HepG2 (cell line): Measurements from ENCODE around the gene USP34. TPM values are rescaled to one million over a fixed set of nuclear protein-coding genes. Genes with fewer than 3 reads are reported as not detected.

Source experiments
- ATAC-seq: fragments of 200-7000 bp; cut with Tn5 transposase; 3 replicates; pipeline ENCODE4 v1.9.1; 2020; ENCODE audit warnings: mild to moderate bottlenecking, moderate library complexity
- BruUV-seq: library from RNA; stranded (reverse); fragments of 400-500 nt; replicated peaks from 2 replicates; lab custom pipeline; 2021; lab: Mats Ljungman, UMichigan
- CTCF ChIA-PET: fragments of 300-600 bp; formaldehyde crosslinking; extraction: SDS; loops from one replicate; lab custom pipeline; 2021; ENCODE audit warnings: low total read pairs, inconsistent platforms, low intra/inter-chr PET ratio; lab: Yijun Ruan, JAX
- POLR2A ChIA-PET: fragments of 350-600 bp; sonication (Branson Sonifier 250); formaldehyde crosslinking; loops from one replicate; lab custom pipeline; 2020; ENCODE audit warnings: antibody characterized with exemption, inconsistent platforms; lab: Yijun Ruan, JAX
- DNase-seq: peaks from one replicate; pipeline ENCODE4 v3.0.0-alpha.2; 2015; ENCODE audit warnings: low spot score
- FAIRE-seq: peaks from 3 replicates; lab custom pipeline; 2011; peaks lifted over from hg19 to GRCh38; lab: Jason Lieb, UNC
- H2AFZ ChIP-seq: one replicate; pipeline ENCODE4 v1.6.1; 2011; ENCODE audit warnings: low read length, inconsistent platforms
- H3K27ac ChIP-seq: fragments of 300-600 bp; 3 replicates; pipeline ENCODE4 v1.8.0; 2011; ENCODE audit warnings: mixed run types, mild to moderate bottlenecking, mixed read lengths, low read length, inconsistent platforms; ENCODE audit not compliant: insufficient read depth; ENCODE audit errors: extremely low read length
- H3K27me3 ChIP-seq, 2 experiments: fragments of 200-600 bp in 1 of 2; 2 replicates in 1 of 2; 3 replicates in 1 of 2; pipeline versions ENCODE4 v1.6.0 to v1.8.0; 2011; ENCODE audit warnings: low read length in 2 of 2, mild to moderate bottlenecking in 2 of 2, moderate library complexity in 2 of 2, inconsistent platforms in 1 of 2; ENCODE audit not compliant: insufficient read depth in 2 of 2, control insufficient read depth in 1 of 2
- H3K36me3 ChIP-seq, 2 experiments: fragments of 200-600 bp in 1 of 2; replicated peaks in 1 of 2; 2 replicates in 1 of 2; 3 replicates in 1 of 2; pipeline versions ENCODE4 v1.5.1 to v1.8.0; 2011; ENCODE audit warnings: low read length in 2 of 2, inconsistent platforms in 1 of 2; ENCODE audit not compliant: insufficient read depth in 2 of 2, control insufficient read depth in 1 of 2
- H3K4me1 ChIP-seq: 2 replicates; pipeline ENCODE4 v1.5.1; 2012; ENCODE audit warnings: low read length, inconsistent platforms; ENCODE audit not compliant: insufficient read depth
- H3K4me2 ChIP-seq: 2 replicates; pipeline ENCODE4 v1.6.0; 2011; ENCODE audit warnings: low read depth, low read length, inconsistent platforms
- H3K4me3 ChIP-seq, 3 experiments: fragments of 200-600 bp in 1 of 3; sonication (generic), shearing (Covaris generic) in 1 of 3; replicated peaks in 1 of 3; 2 replicates each; pipeline ENCODE4 v1.5.1; 2011 to 2016; ENCODE audit warnings: low read length in 3 of 3, inconsistent platforms in 2 of 3, low read depth in 2 of 3, mild to moderate bottlenecking in 2 of 3, control low read depth in 1 of 3, mixed read lengths in 1 of 3; ENCODE audit not compliant: insufficient read depth in 1 of 3
- H3K79me2 ChIP-seq: one replicate; pipeline ENCODE4 v1.6.1; 2011; ENCODE audit warnings: low read length, inconsistent platforms; ENCODE audit not compliant: insufficient read depth
- H3K9ac ChIP-seq: 2 replicates; pipeline ENCODE4 v1.6.0; 2011; ENCODE audit warnings: mild to moderate bottlenecking, low read depth, low read length, inconsistent platforms; ENCODE audit not compliant: insufficient read depth
- H3K9me3 ChIP-seq: 2 replicates; pipeline ENCODE4 v1.5.1; 2012; ENCODE audit warnings: mild to moderate bottlenecking, low read length
- H4K20me1 ChIP-seq: 2 replicates; pipeline ENCODE4 v1.6.0; 2011; ENCODE audit warnings: inconsistent platforms, mild to moderate bottlenecking, low read length, moderate library complexity; ENCODE audit not compliant: insufficient read depth
- AKAP8 ChIP-seq: sonication (generic); formaldehyde crosslinking; IDR thresholded peaks from 2 replicates; pipeline ENCODE4 v1.5.1; 2020; ENCODE audit warnings: mild to moderate bottlenecking, missing genetic modification reagents
- CEBPG ChIP-seq: IDR thresholded peaks from 2 replicates; pipeline ENCODE4 v1.6.1; 2016
- ETS1 ChIP-seq: sonication (generic); formaldehyde crosslinking; IDR thresholded peaks from 2 replicates; pipeline ENCODE4 v1.4.0; 2020; ENCODE audit warnings: missing genetic modification reagents
- SYNCRIP ChIP-seq: fragments of 200-400 bp; formaldehyde crosslinking; IDR thresholded peaks from 2 replicates; pipeline ENCODE4 v1.6.1; 2018; ENCODE audit warnings: mild to moderate bottlenecking, low read depth, low read length; ENCODE audit not compliant: insufficient read depth
- TMF1 ChIP-seq: sonication (generic); formaldehyde crosslinking; IDR thresholded peaks from 2 replicates; pipeline ENCODE4 v1.8.1; 2022; ENCODE audit warnings: low read depth, missing genetic modification reagents
- WGBS: methylation state at CpG from one replicate; pipeline ENCODE4 v1.1.6; 2017; ENCODE audit warnings: low lambda C conversion rate; 5-methylcytosine and 5-hydroxymethylcytosine counted together
- in situ Hi-C: cut with HindIII; loops from 2 replicates; pipeline ENCODE4 v1.10.0; 2017; ENCODE audit warnings: low pct_unique_long_range_greater_than_20kb; ENCODE audit not compliant: extremely low pct_ligation_motif_present
- intact Hi-C: fragments of 100-400 bp; cut with micrococcal nuclease; formaldehyde crosslinking; loops from one replicate; pipeline ENCODE4 v1.10.0; 2022; ENCODE audit not compliant: unreplicated experiment
- polyA plus RNA-seq, 8 experiments: library from polyadenylated mRNA; depleted of rRNA in 3 of 8; stranded (reverse) in 7 of 8; unstranded in 1 of 8; fragments of >200 nt; fragmentation: Illumina TruSeq in 4 of 8; extraction: Trizol in 4 of 8; gene quantifications; 2 replicates each; pipeline versions ENCODE4 v1.2.1 to v1.2.3, GENCODE V29; 2011 to 2016; ENCODE audit warnings: low read depth in 4 of 8, missing spikeins in 1 of 8, mixed read lengths in 1 of 8; ENCODE audit not compliant: insufficient read depth in 1 of 8
- total RNA-seq, 5 experiments: library from RNA; depleted of rRNA; stranded (reverse); fragments of >200 nt; fragmentation: Illumina TruSeq; extraction: Trizol; gene quantifications; 2 replicates each; pipeline ENCODE4 v1.2.3, GENCODE V29; 2016; ENCODE audit warnings: low read depth in 1 of 5

The USP34 gene
- total and polyA plus RNA-seq, 2 of the 13 experiments (the other 11 are each of a cell fraction or from before 2014, with no cell fraction given): 99.2 to 100 TPM

GRCh38 chr2:61451178-61451577 lies 19.7 kb downstream of the USP34 start:
- H3K9me3 ChIP-seq: no peaks in the 10 kb centered on the region
- WGBS: 97% methylated on average over 9 of the region's 9 CpGs
- peaks cover 33% of the 10 kb centered on the region for H3K4me1 ChIP-seq
- peaks cover 97% of the 10 kb centered on the region for H3K79me2 ChIP-seq
- ATAC-seq: no peak
- H4K20me1 ChIP-seq: peaks cover 49% of the 10 kb centered on the region
- ChIA-PET CTCF (no interaction called here), POLR2A (interaction anchor here (0.7 kb wide), 1 partner anchor 22 kb away, joined by 3 read pairs; no protein-coding TSS in a partner anchor)
- TF ChIP-seq AKAP8 (no peak), TMF1 (CRISPR knock-in tag) (no peak), ETS1 (CRISPR knock-in tag) (no peak)
- TF ChIP-seq, all 625 proteins: peak for 0
- H3K27me3 ChIP-seq: no peaks in the 10 kb centered on the region
- H3K27ac ChIP-seq: no peak overlapping the region
- intact Hi-C loops (no loop called here), in situ Hi-C loops (no loop called here)
- no peak overlapping the region for H2AFZ ChIP-seq
- no peak overlapping the region for H3K4me2 ChIP-seq
- DNase-seq (no peak), FAIRE-seq (no peak)
- H3K4me3 ChIP-seq: no peak overlapping the region
- peaks cover 2 to 10% of the 10 kb centered on the region in 2 experiments; a peak in 2 of 5 replicates for H3K36me3 ChIP-seq
- no peak overlapping the region for H3K9ac ChIP-seq
- BruUV-seq: no TSS peak

- in situ Hi-C loops: no loop called here
- no peaks in the 10 kb centered on the region for H3K27me3 ChIP-seq
- H3K4me1 ChIP-seq: peaks cover 30% of the 10 kb centered on the region
- H3K27ac ChIP-seq: no peak overlapping the region
- ATAC-seq (no peak), DNase-seq (no peak), FAIRE-seq (no peak)
- no peak overlapping the region for H3K9ac ChIP-seq
- H3K4me2 ChIP-seq: no peak overlapping the region
- BruUV-seq: no TSS peak
- CTCF ChIA-PET: no interaction called here
- WGBS: 95% methylated on average over 4 of the region's 4 CpGs
- H3K36me3 ChIP-seq: peaks cover 2 to 10% of the 10 kb centered on the region in 2 experiments; a peak in 2 of 5 replicates
- no peaks in the 10 kb centered on the region for H3K9me3 ChIP-seq
- H3K4me3 ChIP-seq: no peak overlapping the region
- intact Hi-C loops: no loop called here
- TF ChIP-seq CEBPG (CRISPR knock-in tag) (peak; percentile 32; the same call in 1 of the 2 replicates), SYNCRIP (no peak)
- TF ChIP-seq, all 625 proteins: peak for 1
- Histone ChIP-seq H4K20me1 (peaks cover 40% of the 10 kb centered on the region), H3K79me2 (peaks cover 96% of the 10 kb centered on the region), H2AFZ (no peak overlapping the region)
- POLR2A ChIA-PET: no interaction called here
Observed at GRCh38 chr2:61450144-61450543, 20.7 kb downstream of the USP34 start.
